HepG2 (cell line): ENCODE measurements around the gene INTS1. TPM values are rescaled to one million over a fixed set of nuclear protein-coding genes. Genes with fewer than 3 reads are reported as not detected.
A peak's percentile ranks its signal among the peaks of the same experiment; 100 is the strongest.

ENCODE experiments used
- ATAC-seq: fragments of 200-7000 bp; cut with Tn5 transposase; 3 replicates; pipeline ENCODE4 v1.9.1; 2020; ENCODE audit warnings: mild to moderate bottlenecking, moderate library complexity
- BruUV-seq: library from RNA; stranded (reverse); fragments of 400-500 nt; replicated peaks from 2 replicates; lab custom pipeline; 2021; lab: Mats Ljungman, UMichigan
- CTCF ChIA-PET: fragments of 300-600 bp; formaldehyde crosslinking; extraction: SDS; loops from one replicate; lab custom pipeline; 2021; ENCODE audit warnings: low total read pairs, inconsistent platforms, low intra/inter-chr PET ratio; lab: Yijun Ruan, JAX
- POLR2A ChIA-PET: fragments of 350-600 bp; sonication (Branson Sonifier 250); formaldehyde crosslinking; loops from one replicate; lab custom pipeline; 2020; ENCODE audit warnings: antibody characterized with exemption, inconsistent platforms; lab: Yijun Ruan, JAX
- DNase-seq: peaks from one replicate; pipeline ENCODE4 v3.0.0-alpha.2; 2015; ENCODE audit warnings: low spot score
- FAIRE-seq: peaks from 3 replicates; lab custom pipeline; 2011; peaks lifted over from hg19 to GRCh38; lab: Jason Lieb, UNC
- H2AFZ ChIP-seq: one replicate; pipeline ENCODE4 v1.6.1; 2011; ENCODE audit warnings: low read length, inconsistent platforms
- H3K27ac ChIP-seq: fragments of 300-600 bp; 3 replicates; pipeline ENCODE4 v1.8.0; 2011; ENCODE audit warnings: mixed run types, mild to moderate bottlenecking, mixed read lengths, low read length, inconsistent platforms; ENCODE audit not compliant: insufficient read depth; ENCODE audit errors: extremely low read length
- H3K27me3 ChIP-seq, 2 experiments: fragments of 200-600 bp in 1 of 2; 2 replicates in 1 of 2; 3 replicates in 1 of 2; pipeline versions ENCODE4 v1.6.0 to v1.8.0; 2011; ENCODE audit warnings: low read length in 2 of 2, mild to moderate bottlenecking in 2 of 2, moderate library complexity in 2 of 2, inconsistent platforms in 1 of 2; ENCODE audit not compliant: insufficient read depth in 2 of 2, control insufficient read depth in 1 of 2
- H3K36me3 ChIP-seq, 2 experiments: fragments of 200-600 bp in 1 of 2; replicated peaks in 1 of 2; 2 replicates in 1 of 2; 3 replicates in 1 of 2; pipeline versions ENCODE4 v1.5.1 to v1.8.0; 2011; ENCODE audit warnings: low read length in 2 of 2, inconsistent platforms in 1 of 2; ENCODE audit not compliant: insufficient read depth in 2 of 2, control insufficient read depth in 1 of 2
- H3K4me1 ChIP-seq: 2 replicates; pipeline ENCODE4 v1.5.1; 2012; ENCODE audit warnings: low read length, inconsistent platforms; ENCODE audit not compliant: insufficient read depth
- H3K4me2 ChIP-seq: 2 replicates; pipeline ENCODE4 v1.6.0; 2011; ENCODE audit warnings: low read depth, low read length, inconsistent platforms
- H3K4me3 ChIP-seq, 3 experiments: fragments of 200-600 bp in 1 of 3; sonication (generic), shearing (Covaris generic) in 1 of 3; replicated peaks in 1 of 3; 2 replicates each; pipeline ENCODE4 v1.5.1; 2011 to 2016; ENCODE audit warnings: low read length in 3 of 3, inconsistent platforms in 2 of 3, low read depth in 2 of 3, mild to moderate bottlenecking in 2 of 3, control low read depth in 1 of 3, mixed read lengths in 1 of 3; ENCODE audit not compliant: insufficient read depth in 1 of 3
- H3K79me2 ChIP-seq: one replicate; pipeline ENCODE4 v1.6.1; 2011; ENCODE audit warnings: low read length, inconsistent platforms; ENCODE audit not compliant: insufficient read depth
- H3K9ac ChIP-seq: 2 replicates; pipeline ENCODE4 v1.6.0; 2011; ENCODE audit warnings: mild to moderate bottlenecking, low read depth, low read length, inconsistent platforms; ENCODE audit not compliant: insufficient read depth
- H3K9me3 ChIP-seq: 2 replicates; pipeline ENCODE4 v1.5.1; 2012; ENCODE audit warnings: mild to moderate bottlenecking, low read length
- H4K20me1 ChIP-seq: 2 replicates; pipeline ENCODE4 v1.6.0; 2011; ENCODE audit warnings: inconsistent platforms, mild to moderate bottlenecking, low read length, moderate library complexity; ENCODE audit not compliant: insufficient read depth
- RBFOX2 ChIP-seq: fragments of 200-400 bp; formaldehyde crosslinking; IDR thresholded peaks from 2 replicates; pipeline ENCODE4 v1.6.1; 2017; ENCODE audit warnings: low read depth, mild to moderate bottlenecking, low read length
- REL ChIP-seq: sonication (generic); formaldehyde crosslinking; conservative IDR thresholded peaks from 2 replicates; pipeline ENCODE4 v1.8.0; 2022; ENCODE audit warnings: mild to moderate bottlenecking, missing genetic modification reagents, moderate library complexity
- SP2 ChIP-seq: sonication (generic); formaldehyde crosslinking; IDR thresholded peaks from 2 replicates; pipeline ENCODE4 v1.5.1; 2020; ENCODE audit warnings: mild to moderate bottlenecking, missing genetic modification reagents
- ZFP36 ChIP-seq: fragments of 150-350 bp; IDR thresholded peaks from 2 replicates; pipeline ENCODE4 v1.6.1; 2018; ENCODE audit warnings: borderline replicate concordance, low read length, low read depth; ENCODE audit not compliant: partially characterized antibody
- ZNF232 ChIP-seq: sonication (generic); formaldehyde crosslinking; IDR thresholded peaks from 2 replicates; pipeline ENCODE4 v1.4.0; 2020; ENCODE audit warnings: missing genetic modification reagents, borderline replicate concordance
- ZNF782 ChIP-seq: sonication (generic); formaldehyde crosslinking; IDR thresholded peaks from 2 replicates; pipeline ENCODE4 v1.4.0; 2020; ENCODE audit warnings: missing genetic modification reagents, mild to moderate bottlenecking, borderline replicate concordance
- WGBS: methylation state at CpG from one replicate; pipeline ENCODE4 v1.1.6; 2017; ENCODE audit warnings: low lambda C conversion rate; 5-methylcytosine and 5-hydroxymethylcytosine counted together
- in situ Hi-C: cut with HindIII; loops from 2 replicates; pipeline ENCODE4 v1.10.0; 2017; ENCODE audit warnings: low pct_unique_long_range_greater_than_20kb; ENCODE audit not compliant: extremely low pct_ligation_motif_present
- intact Hi-C: fragments of 100-400 bp; cut with micrococcal nuclease; formaldehyde crosslinking; loops from one replicate; pipeline ENCODE4 v1.10.0; 2022; ENCODE audit not compliant: unreplicated experiment
- polyA plus RNA-seq, 8 experiments: library from polyadenylated mRNA; depleted of rRNA in 3 of 8; stranded (reverse) in 7 of 8; unstranded in 1 of 8; fragments of >200 nt; fragmentation: Illumina TruSeq in 4 of 8; extraction: Trizol in 4 of 8; gene quantifications; 2 replicates each; pipeline versions ENCODE4 v1.2.1 to v1.2.3, GENCODE V29; 2011 to 2016; ENCODE audit warnings: low read depth in 4 of 8, missing spikeins in 1 of 8, mixed read lengths in 1 of 8; ENCODE audit not compliant: insufficient read depth in 1 of 8
- total RNA-seq, 5 experiments: library from RNA; depleted of rRNA; stranded (reverse); fragments of >200 nt; fragmentation: Illumina TruSeq; extraction: Trizol; gene quantifications; 2 replicates each; pipeline ENCODE4 v1.2.3, GENCODE V29; 2016; ENCODE audit warnings: low read depth in 1 of 5
- TF ChIP-seq, protein P1 (sequence below): sonication (generic); formaldehyde crosslinking; IDR thresholded peaks from 2 replicates; pipeline ENCODE4 v1.4.0; 2020; ENCODE audit warnings: mild to moderate bottlenecking, missing genetic modification reagents
- TF ChIP-seq, protein P2 (sequence below): sonication (generic); formaldehyde crosslinking; IDR thresholded peaks from 2 replicates; pipeline ENCODE4; 2020; ENCODE audit warnings: missing genetic modification reagents, mild to moderate bottlenecking, borderline replicate concordance

INTS1 gene
- total and polyA plus RNA-seq, 2 of the 13 experiments (the other 11 are each of a cell fraction or from before 2014, with no cell fraction given) = 13.7 to 29.0 TPM

DNA sequence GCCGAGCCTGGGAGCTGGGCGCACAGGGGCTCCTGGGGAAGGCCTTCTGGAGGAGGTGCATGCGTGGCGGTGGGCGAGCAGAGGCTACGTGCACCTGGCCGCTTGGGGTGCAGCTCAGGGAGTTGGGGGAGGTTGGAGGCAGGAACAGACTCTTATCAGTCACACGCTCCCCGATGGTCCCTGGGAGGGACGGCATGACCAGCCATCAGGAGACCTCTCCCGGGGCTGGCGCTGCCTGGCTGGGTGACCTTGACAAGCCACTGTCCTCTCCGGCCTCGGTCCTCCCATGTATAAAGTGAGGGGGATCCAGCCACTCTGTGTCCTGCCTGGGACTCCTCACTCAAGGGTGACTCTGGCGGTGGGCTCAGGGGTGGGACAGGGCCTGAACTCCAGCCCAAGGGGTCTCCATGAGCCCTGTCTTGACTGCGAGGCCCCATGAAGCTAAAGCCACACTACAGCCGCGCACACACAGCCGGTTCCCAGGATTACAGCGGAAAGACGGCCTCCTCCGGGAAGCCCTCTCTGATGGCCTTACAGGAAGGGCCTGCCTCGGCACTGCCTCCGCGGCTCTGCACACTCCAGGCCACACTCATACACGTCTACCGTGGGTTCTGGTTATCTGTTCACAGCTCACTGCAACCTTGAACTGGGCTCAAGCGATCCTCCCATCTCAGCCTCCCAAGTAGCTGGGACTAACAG lies 49.5 kb upstream of the INTS1 start:
- WGBS = 85% methylated on average over 17 of the region's 28 CpGs
- Histone ChIP-seq H3K9ac (no peak overlapping the region), H3K4me1 (peaks cover 44% of the 10 kb centered on the region)
- no TSS peak for BruUV-seq
- no peak for TF ChIP-seq SP2 (CRISPR knock-in tag)
- TF ChIP-seq, protein P1, sequence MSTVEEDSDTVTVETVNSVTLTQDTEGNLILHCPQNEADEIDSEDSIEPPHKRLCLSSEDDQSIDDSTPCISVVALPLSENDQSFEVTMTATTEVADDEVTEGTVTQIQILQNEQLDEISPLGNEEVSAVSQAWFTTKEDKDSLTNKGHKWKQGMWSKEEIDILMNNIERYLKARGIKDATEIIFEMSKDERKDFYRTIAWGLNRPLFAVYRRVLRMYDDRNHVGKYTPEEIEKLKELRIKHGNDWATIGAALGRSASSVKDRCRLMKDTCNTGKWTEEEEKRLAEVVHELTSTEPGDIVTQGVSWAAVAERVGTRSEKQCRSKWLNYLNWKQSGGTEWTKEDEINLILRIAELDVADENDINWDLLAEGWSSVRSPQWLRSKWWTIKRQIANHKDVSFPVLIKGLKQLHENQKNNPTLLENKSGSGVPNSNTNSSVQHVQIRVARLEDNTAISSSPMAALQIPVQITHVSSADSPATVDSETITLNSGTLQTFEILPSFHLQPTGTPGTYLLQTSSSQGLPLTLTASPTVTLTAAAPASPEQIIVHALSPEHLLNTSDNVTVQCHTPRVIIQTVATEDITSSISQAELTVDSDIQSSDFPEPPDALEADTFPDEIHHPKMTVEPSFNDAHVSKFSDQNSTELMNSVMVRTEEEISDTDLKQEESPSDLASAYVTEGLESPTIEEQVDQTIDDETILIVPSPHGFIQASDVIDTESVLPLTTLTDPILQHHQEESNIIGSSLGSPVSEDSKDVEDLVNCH (CRISPR knock-in tag) = no peak
- TF ChIP-seq ZNF782 (CRISPR knock-in tag) = no peak
- no peak for TF ChIP-seq REL (CRISPR knock-in tag)
- TF ChIP-seq ZFP36 = peak; percentile 63
- TF ChIP-seq, protein P2, sequence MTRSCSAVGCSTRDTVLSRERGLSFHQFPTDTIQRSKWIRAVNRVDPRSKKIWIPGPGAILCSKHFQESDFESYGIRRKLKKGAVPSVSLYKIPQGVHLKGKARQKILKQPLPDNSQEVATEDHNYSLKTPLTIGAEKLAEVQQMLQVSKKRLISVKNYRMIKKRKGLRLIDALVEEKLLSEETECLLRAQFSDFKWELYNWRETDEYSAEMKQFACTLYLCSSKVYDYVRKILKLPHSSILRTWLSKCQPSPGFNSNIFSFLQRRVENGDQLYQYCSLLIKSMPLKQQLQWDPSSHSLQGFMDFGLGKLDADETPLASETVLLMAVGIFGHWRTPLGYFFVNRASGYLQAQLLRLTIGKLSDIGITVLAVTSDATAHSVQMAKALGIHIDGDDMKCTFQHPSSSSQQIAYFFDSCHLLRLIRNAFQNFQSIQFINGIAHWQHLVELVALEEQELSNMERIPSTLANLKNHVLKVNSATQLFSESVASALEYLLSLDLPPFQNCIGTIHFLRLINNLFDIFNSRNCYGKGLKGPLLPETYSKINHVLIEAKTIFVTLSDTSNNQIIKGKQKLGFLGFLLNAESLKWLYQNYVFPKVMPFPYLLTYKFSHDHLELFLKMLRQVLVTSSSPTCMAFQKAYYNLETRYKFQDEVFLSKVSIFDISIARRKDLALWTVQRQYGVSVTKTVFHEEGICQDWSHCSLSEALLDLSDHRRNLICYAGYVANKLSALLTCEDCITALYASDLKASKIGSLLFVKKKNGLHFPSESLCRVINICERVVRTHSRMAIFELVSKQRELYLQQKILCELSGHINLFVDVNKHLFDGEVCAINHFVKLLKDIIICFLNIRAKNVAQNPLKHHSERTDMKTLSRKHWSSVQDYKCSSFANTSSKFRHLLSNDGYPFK (CRISPR knock-in tag) = no peak
- TF ChIP-seq ZNF232 (CRISPR knock-in tag) = no peak
- TF ChIP-seq RBFOX2 = 0 out of 2 replicates have a peak, but pooled peaks have one; percentile 21
- TF ChIP-seq, all 625 proteins: peak for 2
- Histone ChIP-seq H3K4me2 (no peak overlapping the region), H3K4me3 (no peak overlapping the region), H3K36me3 (peaks cover 5 to 10% of the 10 kb centered on the region in 2 experiments; a peak in 4 of 5 replicates), H3K9me3 (no peaks in the 10 kb centered on the region), H3K27me3 (no peaks in the 10 kb centered on the region), H3K79me2 (no peaks in the 10 kb centered on the region), H4K20me1 (no peaks in the 10 kb centered on the region), H3K27ac (peak overlapping the region; percentile 89), H2AFZ (no peak overlapping the region)
- intact Hi-C loops = loop anchor here (2.0 kb wide), 1 partner anchor 17 kb away; no protein-coding TSS in a partner anchor
- POLR2A ChIA-PET = interaction anchor here (2.9 to 6.4 kb wide), 3 partner anchors 10 to 35 kb away, joined by 14 to 108 read pairs (median 30); no protein-coding TSS in a partner anchor
- in situ Hi-C loops = no loop called here
- FAIRE-seq (no peak), DNase-seq (no peak), ATAC-seq (no peak)
- CTCF ChIA-PET = no interaction called here
